Muscle layer of colon (tissue), 2 donors: ENCODE results near the gene NDUFV2.

Experiments
- H3K27ac ChIP-seq: one replicate; pipeline ENCODE4 v1.7.0; 2013; ENCODE audit warnings: low read depth, mild to moderate bottlenecking, low read length, moderate library complexity
- H3K27me3 ChIP-seq, 2 donors: one replicate each; pipeline ENCODE4 v1.7.0; 2013; ENCODE audit warnings: low read length in 2 of 2, mild to moderate bottlenecking in 2 of 2; ENCODE audit not compliant: insufficient read depth in 2 of 2, control insufficient read depth in 1 of 2
- H3K36me3 ChIP-seq: one replicate; pipeline ENCODE4 v1.7.0; 2013; ENCODE audit warnings: mild to moderate bottlenecking, low read length; ENCODE audit not compliant: insufficient read depth
- H3K4me1 ChIP-seq: one replicate; pipeline ENCODE4 v1.7.0; 2013; ENCODE audit warnings: mild to moderate bottlenecking, low read length; ENCODE audit not compliant: insufficient read depth
- H3K4me3 ChIP-seq, 2 donors: one replicate each; pipeline ENCODE4 v1.7.0; 2013; ENCODE audit warnings: low read length in 2 of 2, low read depth in 1 of 2, mild to moderate bottlenecking in 1 of 2, moderate library complexity in 1 of 2
- H3K9ac ChIP-seq: one replicate; pipeline ENCODE4 v1.7.0; 2013; ENCODE audit warnings: low read length
- H3K9me3 ChIP-seq: one replicate; pipeline ENCODE4 v1.7.0; 2013; ENCODE audit warnings: mild to moderate bottlenecking, low read length
- donor health status: abdominal sarcoma.
- donor health status: Adenocarcinoma of cecum.

Gene NDUFV2

DNA sequence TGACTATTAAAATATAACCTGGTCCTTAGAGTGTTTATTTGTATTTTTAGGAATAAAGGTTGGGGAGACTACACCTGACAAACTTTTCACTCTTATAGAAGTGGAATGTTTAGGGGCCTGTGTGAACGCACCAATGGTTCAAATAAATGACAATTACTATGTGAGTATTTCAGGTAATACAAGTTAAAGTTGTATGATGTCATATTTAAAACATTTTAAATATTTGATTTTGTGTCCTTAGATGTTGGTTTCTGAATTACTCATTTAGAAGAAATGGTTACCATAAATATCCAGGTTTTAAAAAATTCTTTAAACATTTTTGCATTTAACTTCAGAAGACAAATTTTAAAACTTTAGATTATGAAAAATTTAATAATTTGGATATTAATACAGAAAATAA, 22.3 kb downstream of the NDUFV2 start:
- H3K36me3 ChIP-seq: peaks cover 43% of the 10 kb centered on the region

GRCh38 chr18:9126337-9126736, 23.8 kb downstream of the NDUFV2 start:
- no peaks in the 10 kb centered on the region for H3K9me3 ChIP-seq
- no peak overlapping the region for H3K27ac ChIP-seq
- H3K27me3 ChIP-seq: no peaks in the 10 kb centered on the region
- no peak overlapping the region for H3K4me3 ChIP-seq
- no peak overlapping the region for H3K9ac ChIP-seq
- peaks cover 12% of the 10 kb centered on the region for H3K4me1 ChIP-seq
- H3K36me3 ChIP-seq: peaks cover 44% of the 10 kb centered on the region

More for the DNA sequence above, 22.3 kb downstream of the NDUFV2 start:
- no peak overlapping the region for H3K27ac ChIP-seq
- H3K4me1 ChIP-seq: peaks cover 21% of the 10 kb centered on the region
- H3K9ac ChIP-seq: no peak overlapping the region
- no peaks in the 10 kb centered on the region for H3K27me3 ChIP-seq
- no peaks in the 10 kb centered on the region for H3K9me3 ChIP-seq
- no peak overlapping the region for H3K4me3 ChIP-seq

GRCh38 chr18:9130195-9130594, 27.7 kb downstream of the NDUFV2 start:
- H3K9me3 ChIP-seq: no peaks in the 10 kb centered on the region
- H3K36me3 ChIP-seq: peaks cover 59% of the 10 kb centered on the region
- no peaks in the 10 kb centered on the region for H3K27me3 ChIP-seq
- H3K4me1 ChIP-seq: peaks cover 17% of the 10 kb centered on the region
- H3K4me3 ChIP-seq: no peak overlapping the region
- no peak overlapping the region for H3K9ac ChIP-seq
- H3K27ac ChIP-seq: no peak overlapping the region

DNA sequence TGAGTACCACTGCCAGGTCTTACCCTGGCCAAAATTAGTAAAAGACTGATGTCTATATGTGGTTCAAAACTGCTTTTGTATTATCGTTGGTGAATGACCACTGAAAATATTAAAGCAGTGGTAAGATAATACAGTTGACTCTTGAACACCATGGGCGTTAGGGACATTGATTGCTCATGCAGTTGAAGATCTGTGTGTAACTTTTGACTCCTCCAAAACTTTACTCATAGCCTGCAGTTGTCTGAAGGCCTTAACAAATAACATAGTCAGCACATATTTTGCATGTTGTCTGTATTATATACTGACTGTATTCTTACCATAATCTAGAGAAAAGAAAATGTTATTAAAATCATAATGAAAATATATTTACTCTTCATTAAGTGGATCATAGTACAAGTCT, 28.3 kb downstream of the NDUFV2 start:
- Histone ChIP-seq H3K27ac (no peak overlapping the region), H3K27me3 (no peaks in the 10 kb centered on the region), H3K36me3 (peaks cover 53% of the 10 kb centered on the region), H3K9ac (no peak overlapping the region), H3K4me1 (peaks cover 19% of the 10 kb centered on the region), H3K4me3 (no peak overlapping the region), H3K9me3 (no peaks in the 10 kb centered on the region)

GRCh38 chr18:9132628-9133027, 30.1 kb downstream of the NDUFV2 start:
- H3K27ac ChIP-seq: no peak overlapping the region
- H3K9me3 ChIP-seq: no peaks in the 10 kb centered on the region
- H3K27me3 ChIP-seq: no peaks in the 10 kb centered on the region
- H3K4me1 ChIP-seq: peaks cover 18% of the 10 kb centered on the region
- peaks cover 47% of the 10 kb centered on the region for H3K36me3 ChIP-seq
- no peak overlapping the region for H3K9ac ChIP-seq
- no peak overlapping the region for H3K4me3 ChIP-seq

DNA sequence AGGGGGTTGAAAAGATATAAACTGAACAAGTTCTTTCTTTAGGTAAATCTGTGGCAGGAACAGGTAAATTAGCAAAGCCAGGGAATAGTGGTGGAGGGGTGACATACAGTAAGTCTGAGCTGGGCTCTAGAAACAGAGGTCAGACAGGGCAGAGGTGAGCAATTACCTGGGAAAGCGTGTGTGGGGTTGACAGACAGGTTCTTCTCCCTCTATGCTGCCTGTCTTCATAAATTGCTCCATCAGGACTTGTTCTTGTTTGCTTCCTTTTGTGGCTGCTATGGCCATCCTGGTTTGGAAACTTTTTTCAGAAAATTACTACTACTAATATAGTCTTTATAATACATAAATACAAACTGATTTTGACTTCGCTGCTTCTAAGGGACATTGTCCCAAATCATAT, 30.7 kb downstream of the NDUFV2 start:
- no peak overlapping the region for H3K9ac ChIP-seq
- H3K36me3 ChIP-seq: peaks cover 41% of the 10 kb centered on the region
- no peak overlapping the region for H3K27ac ChIP-seq

DNA sequence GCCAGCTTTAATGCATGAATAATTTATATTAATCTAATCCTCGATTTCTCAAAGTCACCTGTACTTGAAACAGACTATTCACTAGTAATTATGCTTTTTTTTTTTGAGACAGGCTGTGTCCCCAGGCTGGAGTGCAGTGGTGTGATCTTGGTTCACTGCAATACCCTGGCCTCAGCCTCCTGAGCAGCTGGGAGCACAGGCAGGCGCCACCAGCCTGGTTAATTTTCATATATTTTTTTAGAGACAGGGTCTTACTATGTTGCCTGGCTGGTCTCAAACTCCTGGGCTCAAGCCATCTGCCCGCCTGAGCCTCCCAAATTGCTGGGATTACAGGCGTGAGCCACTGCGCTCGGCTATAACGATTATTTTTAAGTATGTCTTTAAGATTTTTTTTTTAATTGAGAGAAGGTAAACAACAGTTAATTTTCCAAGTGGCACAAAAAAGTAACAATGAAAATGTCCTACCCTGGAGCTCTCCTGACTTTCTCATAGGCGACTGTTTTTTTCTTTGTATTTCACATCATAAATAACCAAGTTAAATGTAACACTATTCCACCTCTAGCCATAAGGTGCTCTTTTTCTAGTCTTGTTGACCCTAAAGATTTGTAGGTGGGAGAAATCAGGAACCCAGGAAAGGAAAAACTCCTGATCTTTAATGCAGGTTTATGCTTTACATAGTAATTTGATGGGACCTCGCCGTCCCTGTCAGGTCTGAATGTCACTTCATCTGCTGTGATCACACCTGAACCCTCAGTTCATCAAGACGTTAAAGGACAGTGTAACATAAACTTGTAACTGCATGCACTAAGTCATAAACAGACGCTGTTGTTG, 32.8 kb downstream of the NDUFV2 start:
- peak overlapping the region; percentile 75 to 78 for H3K4me3 ChIP-seq
- peak overlapping the region; percentile 86 for H3K27ac ChIP-seq
- no peaks in the 10 kb centered on the region for H3K9me3 ChIP-seq
- peaks cover 25% of the 10 kb centered on the region for H3K36me3 ChIP-seq
- peaks cover 36% of the 10 kb centered on the region for H3K4me1 ChIP-seq
- no peaks in the 10 kb centered on the region for H3K27me3 ChIP-seq
- H3K9ac ChIP-seq: peak overlapping the region; percentile 79

More for the DNA sequence above, 30.7 kb downstream of the NDUFV2 start:
- Histone ChIP-seq H3K9me3 (no peaks in the 10 kb centered on the region), H3K27me3 (no peaks in the 10 kb centered on the region), H3K4me3 (no peak overlapping the region), H3K4me1 (peaks cover 18% of the 10 kb centered on the region)

GRCh38 chr18:9135912-9136314, 33.4 kb downstream of the NDUFV2 start:
- Histone ChIP-seq H3K4me3 (peak overlapping the region; percentile 75 to 78), H3K36me3 (peaks cover 25% of the 10 kb centered on the region), H3K27me3 (no peaks in the 10 kb centered on the region), H3K9ac (peak overlapping the region; percentile 79), H3K9me3 (no peaks in the 10 kb centered on the region), H3K4me1 (peaks cover 42% of the 10 kb centered on the region), H3K27ac (peak overlapping the region; percentile 86)

DNA sequence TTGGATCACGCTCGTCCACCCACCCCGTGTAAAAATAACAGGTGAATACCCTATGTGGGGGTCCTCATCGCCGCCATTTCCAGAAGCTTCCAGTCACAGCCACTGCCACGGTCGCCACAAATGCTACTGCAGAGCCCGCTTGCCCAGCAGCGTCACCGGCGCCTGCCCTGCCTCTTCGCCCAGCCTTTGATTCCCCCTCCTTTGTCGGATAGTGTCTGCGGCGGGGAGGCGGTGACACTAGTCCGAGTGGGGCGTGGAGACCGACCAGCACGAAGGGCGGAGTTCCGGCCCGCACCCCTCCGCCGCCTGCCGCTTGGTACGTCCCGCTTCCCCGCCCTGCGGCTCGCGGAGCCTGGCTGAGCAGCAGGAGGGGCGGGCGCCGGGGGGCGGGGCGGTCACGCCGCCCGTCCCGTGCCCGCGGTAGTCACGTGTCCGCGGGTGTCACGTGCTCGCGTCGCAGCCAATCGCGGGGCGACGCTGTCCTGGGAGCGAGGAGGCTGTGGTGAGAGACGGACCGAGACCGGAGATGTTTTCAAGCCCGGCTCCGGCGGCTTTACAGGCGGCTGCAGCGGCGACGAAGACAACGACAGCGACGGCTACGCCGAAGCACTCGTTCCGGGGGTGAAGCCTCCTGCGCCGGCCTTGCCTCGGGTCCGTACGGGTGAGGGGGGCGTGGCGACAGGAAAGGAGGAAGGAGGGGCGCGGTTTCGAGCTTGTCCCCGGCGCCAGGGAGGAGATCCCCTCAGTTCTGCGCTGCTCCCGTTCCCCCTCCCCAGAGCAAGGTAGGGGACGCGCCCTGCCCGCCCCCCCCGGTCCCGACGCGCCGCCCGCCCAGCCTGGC, 34.0 kb downstream of the NDUFV2 start, which contains the start of gene ANKRD12:
ANKRD12 (plus strand) TSS at position 467 of the 841 bp plus-strand sequence. CDS start 45,652 bp downstream, outside the sequence.
- peak within 1 kb of the TSS; percentile 79 for H3K9ac ChIP-seq
- no peaks in the 10 kb centered on the region for H3K27me3 ChIP-seq
- H3K4me1 ChIP-seq: peaks cover 48% of the 10 kb centered on the region
- H3K4me3 ChIP-seq: peak within 1 kb of the TSS; percentile 75 to 78
- no peaks in the 10 kb centered on the region for H3K9me3 ChIP-seq
- peak within 1 kb of the TSS; percentile 95 for H3K27ac ChIP-seq
- peaks cover 20% of the 10 kb centered on the region for H3K36me3 ChIP-seq

DNA sequence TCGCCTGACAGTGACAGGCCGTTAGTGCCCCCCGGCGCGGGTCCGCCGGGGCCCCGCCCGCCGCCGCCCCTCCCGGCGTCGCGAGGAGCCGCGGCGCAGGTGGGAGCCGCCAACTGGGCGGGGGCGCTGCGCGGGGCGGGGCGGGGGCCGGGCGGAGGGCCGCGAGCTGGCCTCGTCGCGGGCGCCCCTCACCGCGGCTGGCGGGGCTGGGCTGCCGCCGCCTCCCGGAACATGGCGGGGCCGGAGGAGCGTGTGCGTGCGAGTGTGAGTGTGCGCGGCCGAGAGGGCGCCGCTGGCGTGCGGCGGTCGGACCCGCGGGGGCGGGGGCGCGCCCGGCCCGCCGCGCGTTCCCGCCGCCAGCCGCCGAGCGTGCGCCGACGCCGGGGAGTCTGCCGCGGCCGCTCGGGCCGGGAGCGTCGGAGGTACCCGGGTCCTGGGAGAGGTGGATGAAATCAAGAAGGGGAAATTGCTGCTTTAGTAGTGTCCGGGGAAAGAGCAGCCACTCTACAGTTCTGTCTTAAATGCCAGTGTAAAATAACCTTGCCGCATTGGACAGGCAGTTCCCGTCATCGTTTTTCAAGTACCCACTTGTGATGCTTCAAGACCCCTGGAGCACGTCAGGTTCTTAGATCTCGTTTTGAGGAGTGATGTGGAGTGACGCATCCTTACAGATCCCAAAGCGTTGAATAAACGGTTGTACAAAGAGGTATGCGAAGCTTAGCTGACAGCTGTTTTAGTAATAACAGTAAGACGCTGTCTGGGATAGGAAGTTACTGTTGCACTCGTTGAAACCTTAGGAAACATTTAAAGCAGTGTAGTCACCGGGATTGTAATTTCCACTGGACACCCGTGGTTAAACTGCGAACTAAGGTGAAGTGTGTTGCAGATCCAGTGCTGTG, 34.9 kb downstream of the NDUFV2 start:
- H3K4me3 ChIP-seq: peak overlapping the region; percentile 40 to 67
- H3K9ac ChIP-seq: peak overlapping the region; percentile 79
- H3K27ac ChIP-seq: peak overlapping the region; percentile 95
- H3K9me3 ChIP-seq: no peaks in the 10 kb centered on the region
- H3K4me1 ChIP-seq: peaks cover 57% of the 10 kb centered on the region
- H3K27me3 ChIP-seq: no peaks in the 10 kb centered on the region
- H3K36me3 ChIP-seq: peaks cover 11% of the 10 kb centered on the region
